A549 (cell line): ENCODE measurements around the gene ABCB6.

ENCODE experiments used
- JUNB ChIP-seq: fragments of >200 bp; sonication (Bioruptor Twin); formaldehyde crosslinking; IDR thresholded peaks from 2 replicates; pipeline ENCODE4 v1.6.1; 2016
- MAZ ChIP-seq: fragments of 150-350 bp; IDR thresholded peaks from 2 replicates; pipeline ENCODE4 v1.6.1; 2014; ENCODE audit warnings: antibody characterized with exemption, low read depth, low read length, borderline replicate concordance
- PHF8 ChIP-seq: fragments of 200-600 bp; sonication (generic); IDR thresholded peaks from 2 replicates; pipeline ENCODE4 v1.6.1; 2016; ENCODE audit warnings: low read depth, mild to moderate bottlenecking, antibody characterized with exemption, moderate library complexity, borderline replicate concordance
- RFX5 ChIP-seq: fragments of 450-650 bp; IDR thresholded peaks from 2 replicates; pipeline ENCODE4 v1.7.1; 2014; ENCODE audit warnings: antibody characterized with exemption, mild to moderate bottlenecking, moderate library complexity
- TF ChIP-seq, protein P1 (sequence below): fragments of >200 bp; sonication (Bioruptor Twin); formaldehyde crosslinking; IDR thresholded peaks from 3 replicates; pipeline ENCODE4 v1.5.1; 2016
- TF ChIP-seq, protein P2 (sequence below): IDR thresholded peaks from 2 replicates; pipeline ENCODE4 v1.6.1; 2012

DNA sequence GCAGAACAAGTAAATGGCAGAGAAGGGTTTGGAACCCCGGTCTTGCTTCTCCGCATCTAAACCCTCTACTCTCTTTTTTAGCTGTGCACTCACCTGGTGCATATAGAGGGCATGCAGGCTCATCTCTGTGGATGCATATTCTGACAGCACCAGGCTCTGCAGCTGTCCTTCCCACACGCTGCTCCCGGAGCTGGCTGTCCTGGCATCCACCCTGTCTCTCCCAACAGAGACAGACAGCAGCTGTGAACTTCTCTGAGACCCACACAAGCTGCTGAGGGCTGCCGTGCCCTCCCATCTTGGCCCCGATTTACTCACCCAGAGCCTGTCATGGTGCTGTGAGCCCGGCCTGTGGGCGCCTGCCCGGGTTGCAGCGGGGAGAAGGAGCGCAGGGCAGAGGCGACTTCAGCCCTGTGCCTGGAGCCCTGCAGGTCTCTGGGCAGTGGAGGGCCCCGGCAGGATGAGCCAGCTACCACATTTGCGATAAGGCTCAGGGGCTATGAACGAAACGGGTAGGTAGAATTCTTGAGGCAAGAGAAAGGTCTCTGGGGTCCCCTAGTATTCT lies 3.3 kb upstream of the ABCB6 start:
- TF ChIP-seq RFX5 (no peak), PHF8 (no peak), JUNB (no peak), MAZ (no peak)
- TF ChIP-seq, protein P1, sequence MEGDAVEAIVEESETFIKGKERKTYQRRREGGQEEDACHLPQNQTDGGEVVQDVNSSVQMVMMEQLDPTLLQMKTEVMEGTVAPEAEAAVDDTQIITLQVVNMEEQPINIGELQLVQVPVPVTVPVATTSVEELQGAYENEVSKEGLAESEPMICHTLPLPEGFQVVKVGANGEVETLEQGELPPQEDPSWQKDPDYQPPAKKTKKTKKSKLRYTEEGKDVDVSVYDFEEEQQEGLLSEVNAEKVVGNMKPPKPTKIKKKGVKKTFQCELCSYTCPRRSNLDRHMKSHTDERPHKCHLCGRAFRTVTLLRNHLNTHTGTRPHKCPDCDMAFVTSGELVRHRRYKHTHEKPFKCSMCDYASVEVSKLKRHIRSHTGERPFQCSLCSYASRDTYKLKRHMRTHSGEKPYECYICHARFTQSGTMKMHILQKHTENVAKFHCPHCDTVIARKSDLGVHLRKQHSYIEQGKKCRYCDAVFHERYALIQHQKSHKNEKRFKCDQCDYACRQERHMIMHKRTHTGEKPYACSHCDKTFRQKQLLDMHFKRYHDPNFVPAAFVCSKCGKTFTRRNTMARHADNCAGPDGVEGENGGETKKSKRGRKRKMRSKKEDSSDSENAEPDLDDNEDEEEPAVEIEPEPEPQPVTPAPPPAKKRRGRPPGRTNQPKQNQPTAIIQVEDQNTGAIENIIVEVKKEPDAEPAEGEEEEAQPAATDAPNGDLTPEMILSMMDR = no peak
- TF ChIP-seq, protein P2, sequence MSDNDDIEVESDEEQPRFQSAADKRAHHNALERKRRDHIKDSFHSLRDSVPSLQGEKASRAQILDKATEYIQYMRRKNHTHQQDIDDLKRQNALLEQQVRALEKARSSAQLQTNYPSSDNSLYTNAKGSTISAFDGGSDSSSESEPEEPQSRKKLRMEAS = no peak
